Neural cell (in vitro differentiated cells): ENCODE results near the gene RNF181. TPM values are rescaled to one million over a fixed set of nuclear protein-coding genes. Genes with fewer than 3 reads are reported as not detected.

ENCODE experiments used
- H2AFZ ChIP-seq: fragments of 200-600, 300-800 bp; sonication (generic), shearing (Covaris generic); 2 replicates; pipeline ENCODE4 v1.6.0; 2014; ENCODE audit warnings: low read depth, mild to moderate bottlenecking, antibody characterized with exemption, low read length, moderate library complexity
- H3F3A ChIP-seq: fragments of 200-600 bp; shearing (Covaris generic); 2 replicates; pipeline ENCODE4 v1.6.1; 2016; ENCODE audit warnings: mild to moderate bottlenecking, moderate library complexity, mixed read lengths, antibody characterized with exemption, low read length; ENCODE audit not compliant: insufficient read depth, poor library complexity, severe bottlenecking
- H3K27ac ChIP-seq: fragments of 200-600, 300-800 bp; sonication (generic), shearing (Covaris generic); 2 replicates; pipeline ENCODE4 v1.5.1; 2014; ENCODE audit warnings: mild to moderate bottlenecking, low read length, moderate library complexity
- H3K27me3 ChIP-seq: fragments of 300-800, 200-600 bp; sonication (generic), shearing (Covaris generic); 2 replicates; pipeline ENCODE4 v1.6.0; 2014; ENCODE audit warnings: mild to moderate bottlenecking, low read depth, low read length, moderate library complexity; ENCODE audit not compliant: insufficient read depth
- H3K36me3 ChIP-seq: fragments of 300-800, 200-600 bp; sonication (generic), shearing (Covaris generic); 2 replicates; pipeline ENCODE4 v1.5.1; 2014; ENCODE audit warnings: mild to moderate bottlenecking, antibody characterized with exemption, low read length, moderate library complexity; ENCODE audit not compliant: insufficient read depth
- H3K4me2 ChIP-seq: fragments of 300-800, 200-600 bp; sonication (generic), shearing (Covaris generic); 2 replicates; pipeline ENCODE4 v1.6.0; 2014; ENCODE audit warnings: mild to moderate bottlenecking, low read length
- H3K4me3 ChIP-seq: fragments of 300-800, 200-600 bp; sonication (generic), shearing (Covaris generic); 2 replicates; pipeline ENCODE4 v1.5.1; 2014; ENCODE audit warnings: mild to moderate bottlenecking, low read length, moderate library complexity
- H3K79me2 ChIP-seq: fragments of 200-600 bp; shearing (Covaris generic); replicated peaks from 2 replicates; pipeline ENCODE4 v1.6.0; 2014; ENCODE audit warnings: mild to moderate bottlenecking, low read length, moderate library complexity; ENCODE audit not compliant: insufficient read depth
- H3K9ac ChIP-seq: fragments of 300-800, 200-600 bp; sonication (generic), shearing (Covaris generic); 2 replicates; pipeline ENCODE4 v1.6.1; 2016; ENCODE audit warnings: mild to moderate bottlenecking, low read length, mixed read lengths
- H3K9me2 ChIP-seq: fragments of 200-600 bp; shearing (Covaris generic); 2 replicates; pipeline ENCODE4 v1.6.1; 2016; ENCODE audit warnings: mild to moderate bottlenecking, low read length, mixed read lengths; ENCODE audit not compliant: insufficient read depth
- H3K9me3 ChIP-seq: fragments of 200-600, 300-800 bp; sonication (generic), shearing (Covaris generic); 2 replicates; pipeline ENCODE4 v1.6.1; 2016; ENCODE audit warnings: mild to moderate bottlenecking, mixed run types, low read length, moderate library complexity, mixed read lengths
- H4K20me1 ChIP-seq: fragments of 200-600 bp; shearing (Covaris generic); 2 replicates; pipeline ENCODE4 v1.6.1; 2016; ENCODE audit warnings: mild to moderate bottlenecking, mixed run types; ENCODE audit not compliant: insufficient read depth
- EP300 ChIP-seq: fragments of 450-650 bp; conservative IDR thresholded peaks from 2 replicates; pipeline ENCODE4 v1.6.1; 2014; ENCODE audit warnings: antibody characterized with exemption, mild to moderate bottlenecking, moderate library complexity; ENCODE audit not compliant: poor library complexity, severe bottlenecking
- EZH2 ChIP-seq: fragments of 200-600, 300-800 bp; shearing (Covaris generic), sonication (generic); IDR thresholded peaks from 2 replicates; pipeline ENCODE4 v1.6.1; 2014; ENCODE audit warnings: antibody characterized with exemption, low read length, borderline replicate concordance, mild to moderate bottlenecking; ENCODE audit not compliant: insufficient read depth, poor library complexity, severe bottlenecking
- MXI1 ChIP-seq: fragments of 450-650 bp; conservative IDR thresholded peaks from 2 replicates; pipeline ENCODE4 v1.6.1; 2014; ENCODE audit warnings: antibody characterized with exemption, mild to moderate bottlenecking; ENCODE audit not compliant: poor library complexity, severe bottlenecking
- POLR2AphosphoS5 ChIP-seq: IDR thresholded peaks from 2 replicates; pipeline ENCODE4 v1.6.1; 2012
- RAD21 ChIP-seq: fragments of 450-650 bp; conservative IDR thresholded peaks from 2 replicates; pipeline ENCODE4 v1.6.1; 2014; ENCODE audit warnings: antibody characterized with exemption, mild to moderate bottlenecking, moderate library complexity
- SMC3 ChIP-seq: fragments of 450-650 bp; conservative IDR thresholded peaks from 2 replicates; pipeline ENCODE4 v1.6.1; 2014; ENCODE audit warnings: antibody characterized with exemption, mild to moderate bottlenecking, moderate library complexity; ENCODE audit not compliant: poor library complexity
- TAF1 ChIP-seq: IDR thresholded peaks from 2 replicates; pipeline ENCODE4 v1.6.1; 2012; ENCODE audit warnings: low read depth
- polyA plus RNA-seq: library from polyadenylated mRNA; depleted of rRNA; stranded (reverse); fragments of >200 nt; gene quantifications from 2 replicates; pipeline ENCODE4 v1.2.3, GENCODE V29; 2014
- TF ChIP-seq, protein P1 (sequence below): fragments of 450-650 bp; IDR thresholded peaks from 2 replicates; pipeline ENCODE4 v1.5.1; 2014; ENCODE audit warnings: antibody characterized with exemption, mild to moderate bottlenecking, moderate library complexity; ENCODE audit not compliant: poor library complexity, severe bottlenecking
- TF ChIP-seq, protein P2 (sequence below): IDR thresholded peaks from 2 replicates; pipeline ENCODE4 v1.6.1; 2012; ENCODE audit warnings: borderline replicate concordance

Gene RNF181
- polyA plus RNA-seq, 1 donor from 2014 or later = 330 TPM

DNA sequence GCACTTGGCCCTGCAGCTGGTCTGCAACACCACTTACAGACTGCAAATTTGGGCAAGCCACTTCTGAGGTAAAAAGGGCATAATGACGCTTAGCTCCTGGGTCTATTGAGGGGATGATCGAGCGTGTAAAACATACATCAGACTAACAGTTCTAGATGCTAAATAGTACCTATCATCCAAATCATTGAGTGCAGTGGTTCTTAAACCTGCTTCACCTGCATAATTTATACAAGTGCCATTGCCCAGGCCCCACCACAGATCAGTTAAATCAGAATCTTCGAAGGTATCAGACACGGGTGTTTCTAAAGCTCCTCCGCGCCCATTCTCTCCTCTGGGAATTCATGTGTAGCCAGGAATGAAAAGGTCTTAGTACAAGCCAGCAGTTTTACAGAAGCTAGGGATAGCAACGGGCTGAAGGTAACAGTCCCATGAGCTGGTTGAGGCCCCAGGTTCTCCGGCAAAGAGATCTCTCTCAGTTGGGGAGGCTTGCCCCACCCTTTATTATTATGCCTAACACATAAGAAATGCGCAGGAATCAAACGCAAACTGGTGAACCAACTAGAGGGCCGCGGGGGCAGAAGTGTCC lies 737 bp upstream of the RNF181 start:
- Histone ChIP-seq H3K9me3 (no peaks in the 10 kb centered on the region), H3K9ac (peak overlapping the region; percentile 89), H3K4me3 (peak overlapping the region; percentile 85), H4K20me1 (no peaks in the 10 kb centered on the region), H3K27ac (peak overlapping the region; percentile 83), H3K4me2 (peak overlapping the region; percentile 83), H3K36me3 (no peaks in the 10 kb centered on the region), H3F3A (no peaks in the 10 kb centered on the region), H3K9me2 (no peaks in the 10 kb centered on the region), H3K79me2 (peaks cover 11% of the 10 kb centered on the region), H3K27me3 (no peaks in the 10 kb centered on the region), H2AFZ (peak overlapping the region; percentile 92)
- TF ChIP-seq, protein P1, sequence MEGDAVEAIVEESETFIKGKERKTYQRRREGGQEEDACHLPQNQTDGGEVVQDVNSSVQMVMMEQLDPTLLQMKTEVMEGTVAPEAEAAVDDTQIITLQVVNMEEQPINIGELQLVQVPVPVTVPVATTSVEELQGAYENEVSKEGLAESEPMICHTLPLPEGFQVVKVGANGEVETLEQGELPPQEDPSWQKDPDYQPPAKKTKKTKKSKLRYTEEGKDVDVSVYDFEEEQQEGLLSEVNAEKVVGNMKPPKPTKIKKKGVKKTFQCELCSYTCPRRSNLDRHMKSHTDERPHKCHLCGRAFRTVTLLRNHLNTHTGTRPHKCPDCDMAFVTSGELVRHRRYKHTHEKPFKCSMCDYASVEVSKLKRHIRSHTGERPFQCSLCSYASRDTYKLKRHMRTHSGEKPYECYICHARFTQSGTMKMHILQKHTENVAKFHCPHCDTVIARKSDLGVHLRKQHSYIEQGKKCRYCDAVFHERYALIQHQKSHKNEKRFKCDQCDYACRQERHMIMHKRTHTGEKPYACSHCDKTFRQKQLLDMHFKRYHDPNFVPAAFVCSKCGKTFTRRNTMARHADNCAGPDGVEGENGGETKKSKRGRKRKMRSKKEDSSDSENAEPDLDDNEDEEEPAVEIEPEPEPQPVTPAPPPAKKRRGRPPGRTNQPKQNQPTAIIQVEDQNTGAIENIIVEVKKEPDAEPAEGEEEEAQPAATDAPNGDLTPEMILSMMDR = no peak
- TF ChIP-seq SMC3 = no peak
- TF ChIP-seq, protein P2, sequence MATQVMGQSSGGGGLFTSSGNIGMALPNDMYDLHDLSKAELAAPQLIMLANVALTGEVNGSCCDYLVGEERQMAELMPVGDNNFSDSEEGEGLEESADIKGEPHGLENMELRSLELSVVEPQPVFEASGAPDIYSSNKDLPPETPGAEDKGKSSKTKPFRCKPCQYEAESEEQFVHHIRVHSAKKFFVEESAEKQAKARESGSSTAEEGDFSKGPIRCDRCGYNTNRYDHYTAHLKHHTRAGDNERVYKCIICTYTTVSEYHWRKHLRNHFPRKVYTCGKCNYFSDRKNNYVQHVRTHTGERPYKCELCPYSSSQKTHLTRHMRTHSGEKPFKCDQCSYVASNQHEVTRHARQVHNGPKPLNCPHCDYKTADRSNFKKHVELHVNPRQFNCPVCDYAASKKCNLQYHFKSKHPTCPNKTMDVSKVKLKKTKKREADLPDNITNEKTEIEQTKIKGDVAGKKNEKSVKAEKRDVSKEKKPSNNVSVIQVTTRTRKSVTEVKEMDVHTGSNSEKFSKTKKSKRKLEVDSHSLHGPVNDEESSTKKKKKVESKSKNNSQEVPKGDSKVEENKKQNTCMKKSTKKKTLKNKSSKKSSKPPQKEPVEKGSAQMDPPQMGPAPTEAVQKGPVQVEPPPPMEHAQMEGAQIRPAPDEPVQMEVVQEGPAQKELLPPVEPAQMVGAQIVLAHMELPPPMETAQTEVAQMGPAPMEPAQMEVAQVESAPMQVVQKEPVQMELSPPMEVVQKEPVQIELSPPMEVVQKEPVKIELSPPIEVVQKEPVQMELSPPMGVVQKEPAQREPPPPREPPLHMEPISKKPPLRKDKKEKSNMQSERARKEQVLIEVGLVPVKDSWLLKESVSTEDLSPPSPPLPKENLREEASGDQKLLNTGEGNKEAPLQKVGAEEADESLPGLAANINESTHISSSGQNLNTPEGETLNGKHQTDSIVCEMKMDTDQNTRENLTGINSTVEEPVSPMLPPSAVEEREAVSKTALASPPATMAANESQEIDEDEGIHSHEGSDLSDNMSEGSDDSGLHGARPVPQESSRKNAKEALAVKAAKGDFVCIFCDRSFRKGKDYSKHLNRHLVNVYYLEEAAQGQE = no peak
- no peak for TF ChIP-seq EP300
- TF ChIP-seq RAD21 = no peak
- no peak for TF ChIP-seq MXI1
- no peak for TF ChIP-seq EZH2
- TF ChIP-seq TAF1 = no peak
- no peak for TF ChIP-seq POLR2AphosphoS5

DNA sequence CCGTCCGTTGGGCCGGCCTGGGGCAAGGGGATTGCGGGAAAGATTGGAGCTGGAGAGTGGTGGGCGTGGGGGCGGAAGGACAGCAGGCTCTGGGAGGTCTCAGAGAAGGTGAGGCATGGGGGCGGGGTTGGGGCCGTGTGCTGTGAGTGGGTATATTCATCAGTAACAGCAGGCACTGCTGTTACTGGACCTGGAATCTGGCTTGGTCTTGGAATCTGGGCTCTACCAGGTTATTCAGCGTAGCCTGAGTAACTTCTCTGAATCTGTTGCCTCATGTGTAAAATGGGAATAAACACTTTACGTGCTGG lies 435 bp downstream of the RNF181 start:
- no peaks in the 10 kb centered on the region for H3K9me3 ChIP-seq
- H3K4me3 ChIP-seq = peak overlapping the region; percentile 85
- no peaks in the 10 kb centered on the region for H3F3A ChIP-seq
- H4K20me1 ChIP-seq = no peaks in the 10 kb centered on the region
- peak overlapping the region; percentile 89 for H3K9ac ChIP-seq
- no peaks in the 10 kb centered on the region for H3K9me2 ChIP-seq
- peak overlapping the region; percentile 80 for H2AFZ ChIP-seq
- H3K79me2 ChIP-seq = peaks cover 11% of the 10 kb centered on the region
- peak overlapping the region; percentile 83 for H3K27ac ChIP-seq
- H3K27me3 ChIP-seq = no peaks in the 10 kb centered on the region
- peak overlapping the region; percentile 47 for H3K4me2 ChIP-seq
- H3K36me3 ChIP-seq = no peaks in the 10 kb centered on the region
- TF ChIP-seq MXI1 = peak; percentile 31
- TF ChIP-seq, protein P2 = no peak
